SK-N-SH treated with all-trans-retinoic acid at 6 μM for 48 hours (cell line): ENCODE data around the gene ZNF142.
A peak's percentile ranks its signal among the peaks of the same experiment; 100 is the strongest.

Experiments used
- ATAC-seq: fragments of 200-7000 bp; cut with Tn5 transposase; 3 replicates; pipeline ENCODE4 v1.9.1; 2020; ENCODE audit warnings: mild to moderate bottlenecking, moderate library complexity
- ARNTL ChIP-seq: fragments of 450-650 bp; formaldehyde crosslinking; IDR thresholded peaks from 2 replicates; pipeline ENCODE4 v1.5.0; 2020; ENCODE audit warnings: low read depth, mild to moderate bottlenecking, moderate library complexity, borderline replicate concordance
- BACH2 ChIP-seq: fragments of 250-450 bp; sonication (Bioruptor Pico); IDR thresholded peaks from 2 replicates; pipeline ENCODE4 v1.9.0; 2021; ENCODE audit warnings: mild to moderate bottlenecking, borderline replicate concordance
- CREB5 ChIP-seq: fragments of 250-450 bp; sonication (Bioruptor Pico); IDR thresholded peaks from 2 replicates; pipeline ENCODE4 v1.5.1; 2020; ENCODE audit warnings: low read depth, mild to moderate bottlenecking, moderate library complexity
- CSDC2 ChIP-seq: fragments of 250-450 bp; sonication (Bioruptor Pico); IDR thresholded peaks from 2 replicates; pipeline ENCODE4 v1.5.0; 2020; ENCODE audit warnings: mild to moderate bottlenecking, moderate library complexity
- CSRNP3 ChIP-seq: fragments of 250-450 bp; sonication (Bioruptor Pico); IDR thresholded peaks from 2 replicates; pipeline ENCODE4 v1.5.1; 2021; ENCODE audit warnings: mild to moderate bottlenecking, moderate library complexity
- GLIS3 ChIP-seq: fragments of 250-450 bp; sonication (Bioruptor Pico); IDR thresholded peaks from 2 replicates; pipeline ENCODE4 v1.5.0; 2020; ENCODE audit warnings: mild to moderate bottlenecking, moderate library complexity
- ISL1 ChIP-seq: fragments of 250-450 bp; sonication (Bioruptor Pico); IDR thresholded peaks from 2 replicates; pipeline ENCODE4 v2.1.2; 2022; ENCODE audit warnings: mild to moderate bottlenecking, moderate library complexity
- OSR1 ChIP-seq: fragments of 250-450 bp; sonication (Bioruptor Pico); IDR thresholded peaks from 2 replicates; pipeline ENCODE4 v1.8.0; 2022; ENCODE audit warnings: moderate library complexity, mild to moderate bottlenecking, inconsistent platforms
- POU6F1 ChIP-seq: fragments of 250-450 bp; sonication (Bioruptor Pico); IDR thresholded peaks from 2 replicates; pipeline ENCODE4 v1.8.0; 2021; ENCODE audit warnings: low read depth, mild to moderate bottlenecking, moderate library complexity, borderline replicate concordance
- PPARA ChIP-seq: fragments of 250-450 bp; sonication (Bioruptor Pico); IDR thresholded peaks from 2 replicates; pipeline ENCODE4 v1.5.0; 2020; ENCODE audit warnings: mild to moderate bottlenecking, borderline replicate concordance
- RARB ChIP-seq: fragments of 250-450 bp; sonication (Bioruptor Pico); IDR thresholded peaks from 2 replicates; pipeline ENCODE4 v1.8.0; 2021; ENCODE audit warnings: mild to moderate bottlenecking, moderate library complexity
- SNAI2 ChIP-seq: fragments of 250-450 bp; sonication (Bioruptor Pico); IDR thresholded peaks from 2 replicates; pipeline ENCODE4 v1.5.0; 2020; ENCODE audit warnings: mild to moderate bottlenecking, moderate library complexity
- TCF4 ChIP-seq: fragments of 250-450 bp; sonication (Bioruptor Pico); IDR thresholded peaks from 2 replicates; pipeline ENCODE4 v1.8.0; 2021; ENCODE audit warnings: mild to moderate bottlenecking, moderate library complexity, borderline replicate concordance
- TOX ChIP-seq: fragments of 250-450 bp; sonication (Bioruptor Pico); IDR thresholded peaks from 2 replicates; pipeline ENCODE4 v1.8.0; 2021; ENCODE audit warnings: mild to moderate bottlenecking, moderate library complexity, borderline replicate concordance
- TSHZ2 ChIP-seq: fragments of 250-450 bp; sonication (Bioruptor Pico); IDR thresholded peaks from 2 replicates; pipeline ENCODE4 v1.5.0; 2020; ENCODE audit warnings: mild to moderate bottlenecking, moderate library complexity
- ZC3H10 ChIP-seq: fragments of 250-450 bp; sonication (Bioruptor Pico); IDR thresholded peaks from 2 replicates; pipeline ENCODE4 v1.5.1; 2021; ENCODE audit warnings: mild to moderate bottlenecking, moderate library complexity
- ZFP3 ChIP-seq: fragments of 250-450 bp; sonication (Bioruptor Pico); IDR thresholded peaks from 2 replicates; pipeline ENCODE4 v1.5.0; 2020; ENCODE audit warnings: mild to moderate bottlenecking, moderate library complexity
- ZFP30 ChIP-seq: fragments of 450-650 bp; formaldehyde crosslinking; IDR thresholded peaks from 2 replicates; pipeline ENCODE4 v1.5.0; 2022; ENCODE audit warnings: mild to moderate bottlenecking, moderate library complexity
- ZNF565 ChIP-seq: fragments of 450-650 bp; formaldehyde crosslinking; conservative IDR thresholded peaks from 2 replicates; pipeline ENCODE4 v1.5.0; 2020; ENCODE audit warnings: low read depth, mild to moderate bottlenecking, moderate library complexity
- ZNF70 ChIP-seq: fragments of 450-650 bp; formaldehyde crosslinking; IDR thresholded peaks from 2 replicates; pipeline ENCODE4 v1.5.0; 2020; ENCODE audit warnings: mild to moderate bottlenecking, moderate library complexity
- ZNF8 ChIP-seq: fragments of 450-650 bp; formaldehyde crosslinking; IDR thresholded peaks from 2 replicates; pipeline ENCODE4 v1.5.0; 2020; ENCODE audit warnings: mild to moderate bottlenecking, moderate library complexity

The ZNF142 gene

GRCh38 chr2:218659258-218659987 lies at the start of gene ZNF142, which contains the start of gene BCS1L:
Gene ZNF142 (minus strand): TSS chr2:218659623. CDS start chr2:218656429, 3,194 bp downstream.
Gene BCS1L (plus strand): TSS chr2:218659683. CDS start chr2:218660988, 1,305 bp downstream.
- TF ChIP-seq ZFP3 (CRISPR knock-in tag) = no peak
- TF ChIP-seq ARNTL (CRISPR knock-in tag) = no peak
- TF ChIP-seq ZNF565 = no peak
- TF ChIP-seq SNAI2 (CRISPR knock-in tag) = no peak
- TF ChIP-seq BACH2 (CRISPR knock-in tag) = no peak
- TF ChIP-seq TCF4 (CRISPR knock-in tag) = no peak
- TF ChIP-seq TSHZ2 = no peak
- TF ChIP-seq PPARA (CRISPR knock-in tag) = no peak
- TF ChIP-seq CREB5 = no peak
- no peak for TF ChIP-seq ZC3H10
- TF ChIP-seq ISL1 = no peak
- no peak for TF ChIP-seq OSR1 (CRISPR knock-in tag)
- TF ChIP-seq RARB (CRISPR knock-in tag) = no peak
- ATAC-seq = peak; percentile 96

GRCh38 chr2:218708086-218708485 lies 48.7 kb upstream of the ZNF142 start:
- no peak for TF ChIP-seq ZNF8 (CRISPR knock-in tag)
- no peak for TF ChIP-seq ZNF70 (CRISPR knock-in tag)
- TF ChIP-seq ZFP30 (CRISPR knock-in tag) = no peak
- no peak for TF ChIP-seq OSR1 (CRISPR knock-in tag)
- no peak for TF ChIP-seq ZNF565
- TF ChIP-seq RARB (CRISPR knock-in tag) = no peak
- no peak for TF ChIP-seq POU6F1
- TF ChIP-seq ZC3H10 = no peak
- no peak for TF ChIP-seq TCF4 (CRISPR knock-in tag)
- no peak for TF ChIP-seq GLIS3 (CRISPR knock-in tag)
- no peak for TF ChIP-seq CSDC2
- TF ChIP-seq ZFP3 (CRISPR knock-in tag) = no peak
- TF ChIP-seq ISL1 = no peak
- no peak for ATAC-seq

GRCh38 chr2:218703341-218703740 lies 43.9 kb upstream of the ZNF142 start:
- TF ChIP-seq RARB (CRISPR knock-in tag) (no peak), BACH2 (CRISPR knock-in tag) (no peak), CSDC2 (no peak), ZC3H10 (no peak), TOX (CRISPR knock-in tag) (no peak), ZNF70 (CRISPR knock-in tag) (no peak), ZNF8 (CRISPR knock-in tag) (no peak), GLIS3 (CRISPR knock-in tag) (no peak), CSRNP3 (CRISPR knock-in tag) (no peak), ZFP30 (CRISPR knock-in tag) (no peak), TCF4 (CRISPR knock-in tag) (no peak), ARNTL (CRISPR knock-in tag) (no peak), SNAI2 (CRISPR knock-in tag) (no peak), PPARA (CRISPR knock-in tag) (no peak), POU6F1 (no peak), ISL1 (no peak), ZFP3 (CRISPR knock-in tag) (no peak), OSR1 (CRISPR knock-in tag) (no peak), TSHZ2 (no peak)
- ATAC-seq = no peak
